ENCODE results near the gene C1QTNF9B.
"Not testable (repeated sequence)": the region's sequence is repeated elsewhere in the genome, so short reads cannot be mapped to it uniquely, and the experiment has no call there.

The C1QTNF9B gene

DNA sequence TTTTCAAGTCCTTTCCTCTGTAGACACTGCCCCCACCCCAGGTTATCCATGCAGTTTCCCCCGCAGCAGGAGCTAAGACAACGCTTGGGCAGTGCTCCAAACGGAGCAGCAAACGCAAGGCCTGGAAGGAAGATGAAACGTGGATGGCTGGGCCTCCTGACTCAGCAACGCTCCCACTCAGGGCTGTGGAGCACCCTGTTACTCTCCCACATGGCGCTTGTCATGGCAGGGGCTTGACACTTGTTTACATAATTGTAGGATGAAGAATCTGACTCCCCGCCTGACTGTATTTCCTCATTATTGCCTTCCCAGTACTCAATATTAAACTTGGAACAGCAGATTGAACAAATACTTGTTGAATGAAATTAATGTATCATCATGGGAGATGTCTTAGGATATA lies 799 bp upstream of the C1QTNF9B start:
- H3K9ac ChIP-seq (ENCODE audit: low read length): no peak overlapping the region
- no peaks in the 10 kb centered on the region for H3K79me2 ChIP-seq (ENCODE audit: insufficient read depth, low read length)
- H3K4me3 ChIP-seq (ENCODE audit: insufficient read depth, low read length, poor library complexity, severe bottlenecking): no peak overlapping the region
- H3K27ac ChIP-seq (ENCODE audit: low read depth, low read length): no peak overlapping the region
- no peak overlapping the region for H2AFZ ChIP-seq (ENCODE audit: low read depth, low read length, severe bottlenecking)
- H4K20me1 ChIP-seq (ENCODE audit: low read depth, low read length): no peaks in the 10 kb centered on the region
- no peaks in the 10 kb centered on the region for H3K36me3 ChIP-seq (ENCODE audit: low read length)
- H3K9me3 ChIP-seq (ENCODE audit: insufficient read depth, low read length): no peaks in the 10 kb centered on the region
- no peaks in the 10 kb centered on the region for H3K9me2 ChIP-seq (replicated peaks; ENCODE audit: insufficient read depth, low read length)
- no peaks in the 10 kb centered on the region for H3K27me3 ChIP-seq (ENCODE audit: low read length)
- H3F3A ChIP-seq (ENCODE audit: insufficient read depth): no peaks in the 10 kb centered on the region
- TF ChIP-seq, protein P1, sequence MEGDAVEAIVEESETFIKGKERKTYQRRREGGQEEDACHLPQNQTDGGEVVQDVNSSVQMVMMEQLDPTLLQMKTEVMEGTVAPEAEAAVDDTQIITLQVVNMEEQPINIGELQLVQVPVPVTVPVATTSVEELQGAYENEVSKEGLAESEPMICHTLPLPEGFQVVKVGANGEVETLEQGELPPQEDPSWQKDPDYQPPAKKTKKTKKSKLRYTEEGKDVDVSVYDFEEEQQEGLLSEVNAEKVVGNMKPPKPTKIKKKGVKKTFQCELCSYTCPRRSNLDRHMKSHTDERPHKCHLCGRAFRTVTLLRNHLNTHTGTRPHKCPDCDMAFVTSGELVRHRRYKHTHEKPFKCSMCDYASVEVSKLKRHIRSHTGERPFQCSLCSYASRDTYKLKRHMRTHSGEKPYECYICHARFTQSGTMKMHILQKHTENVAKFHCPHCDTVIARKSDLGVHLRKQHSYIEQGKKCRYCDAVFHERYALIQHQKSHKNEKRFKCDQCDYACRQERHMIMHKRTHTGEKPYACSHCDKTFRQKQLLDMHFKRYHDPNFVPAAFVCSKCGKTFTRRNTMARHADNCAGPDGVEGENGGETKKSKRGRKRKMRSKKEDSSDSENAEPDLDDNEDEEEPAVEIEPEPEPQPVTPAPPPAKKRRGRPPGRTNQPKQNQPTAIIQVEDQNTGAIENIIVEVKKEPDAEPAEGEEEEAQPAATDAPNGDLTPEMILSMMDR (IDR thresholded peaks at IDR 0.05; ENCODE audit: insufficient read depth, low read length, poor library complexity, severe bottlenecking): no peak
- TF ChIP-seq EZH2phosphoT487 (conservative IDR thresholded peaks at IDR 0.05; ENCODE audit: low read length): no peak
- no peak overlapping the region for H3K4me2 ChIP-seq (ENCODE audit: low read depth, low read length, poor library complexity, severe bottlenecking)

DNA sequence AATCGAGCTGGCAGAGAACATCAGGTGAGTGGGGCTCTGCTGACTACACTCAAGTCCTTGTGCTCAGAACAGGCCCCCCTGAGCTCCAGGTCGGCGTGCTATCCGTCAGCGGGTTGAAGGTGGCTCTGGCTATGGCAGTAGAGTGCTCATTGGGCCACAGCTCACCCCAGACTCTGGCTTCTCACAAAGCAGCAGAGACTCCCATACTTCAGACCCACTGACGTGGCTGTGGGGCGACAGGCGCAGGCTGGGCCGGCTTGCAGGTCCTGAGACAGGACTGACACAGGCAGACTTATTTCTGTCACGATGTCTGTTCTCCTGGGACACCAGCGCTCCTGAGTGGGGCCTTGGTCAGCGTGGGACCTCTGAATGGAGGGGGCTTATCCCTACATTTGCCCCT lies 2.6 kb downstream of the C1QTNF9B start:
- not testable (repeated sequence) for H3K9me3 ChIP-seq (ENCODE audit: insufficient read depth, low read length); H3K9me2 ChIP-seq (replicated peaks; ENCODE audit: insufficient read depth, low read length); H2AFZ ChIP-seq (ENCODE audit: low read depth, low read length, severe bottlenecking); H3F3A ChIP-seq (ENCODE audit: insufficient read depth); H3K9ac ChIP-seq (ENCODE audit: low read length); H4K20me1 ChIP-seq (ENCODE audit: low read depth, low read length); H3K27ac ChIP-seq (ENCODE audit: low read depth, low read length); H3K79me2 ChIP-seq (ENCODE audit: insufficient read depth, low read length); H3K4me2 ChIP-seq (ENCODE audit: low read depth, low read length, poor library complexity, severe bottlenecking); H3K36me3 ChIP-seq (ENCODE audit: low read length); H3K4me3 ChIP-seq (ENCODE audit: insufficient read depth, low read length, poor library complexity, severe bottlenecking); H3K27me3 ChIP-seq (ENCODE audit: low read length)

DNA sequence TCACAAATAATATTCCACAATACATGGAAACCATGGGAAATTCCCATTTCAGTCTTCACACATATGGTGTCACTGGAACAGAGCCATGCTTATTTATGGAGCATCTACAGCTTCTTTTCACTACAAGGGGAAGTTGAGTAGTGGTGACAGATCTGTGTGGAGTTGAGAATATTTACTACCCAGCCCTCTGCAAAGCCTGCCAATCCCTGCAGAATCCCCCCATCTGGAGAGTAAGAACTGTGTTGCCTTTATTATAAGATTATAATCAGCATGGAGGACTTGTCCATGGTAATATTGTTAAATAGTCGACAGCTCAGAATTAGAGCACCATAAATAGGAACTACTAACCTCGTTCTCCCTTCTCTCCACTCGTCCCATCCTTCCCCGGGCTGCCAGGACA lies 3.5 kb downstream of the C1QTNF9B start:
- H3K9me2 ChIP-seq (replicated peaks; ENCODE audit: insufficient read depth, low read length); H3K27me3 ChIP-seq (ENCODE audit: low read length); H3K36me3 ChIP-seq (ENCODE audit: low read length); H3K4me2 ChIP-seq (ENCODE audit: low read depth, low read length, poor library complexity, severe bottlenecking); H3K79me2 ChIP-seq (ENCODE audit: insufficient read depth, low read length); H2AFZ ChIP-seq (ENCODE audit: low read depth, low read length, severe bottlenecking); H3K27ac ChIP-seq (ENCODE audit: low read depth, low read length); H3K9ac ChIP-seq (ENCODE audit: low read length); H3F3A ChIP-seq (ENCODE audit: insufficient read depth); H3K4me3 ChIP-seq (ENCODE audit: insufficient read depth, low read length, poor library complexity, severe bottlenecking); H4K20me1 ChIP-seq (ENCODE audit: low read depth, low read length); H3K9me3 ChIP-seq (ENCODE audit: insufficient read depth, low read length): not testable (repeated sequence)

DNA sequence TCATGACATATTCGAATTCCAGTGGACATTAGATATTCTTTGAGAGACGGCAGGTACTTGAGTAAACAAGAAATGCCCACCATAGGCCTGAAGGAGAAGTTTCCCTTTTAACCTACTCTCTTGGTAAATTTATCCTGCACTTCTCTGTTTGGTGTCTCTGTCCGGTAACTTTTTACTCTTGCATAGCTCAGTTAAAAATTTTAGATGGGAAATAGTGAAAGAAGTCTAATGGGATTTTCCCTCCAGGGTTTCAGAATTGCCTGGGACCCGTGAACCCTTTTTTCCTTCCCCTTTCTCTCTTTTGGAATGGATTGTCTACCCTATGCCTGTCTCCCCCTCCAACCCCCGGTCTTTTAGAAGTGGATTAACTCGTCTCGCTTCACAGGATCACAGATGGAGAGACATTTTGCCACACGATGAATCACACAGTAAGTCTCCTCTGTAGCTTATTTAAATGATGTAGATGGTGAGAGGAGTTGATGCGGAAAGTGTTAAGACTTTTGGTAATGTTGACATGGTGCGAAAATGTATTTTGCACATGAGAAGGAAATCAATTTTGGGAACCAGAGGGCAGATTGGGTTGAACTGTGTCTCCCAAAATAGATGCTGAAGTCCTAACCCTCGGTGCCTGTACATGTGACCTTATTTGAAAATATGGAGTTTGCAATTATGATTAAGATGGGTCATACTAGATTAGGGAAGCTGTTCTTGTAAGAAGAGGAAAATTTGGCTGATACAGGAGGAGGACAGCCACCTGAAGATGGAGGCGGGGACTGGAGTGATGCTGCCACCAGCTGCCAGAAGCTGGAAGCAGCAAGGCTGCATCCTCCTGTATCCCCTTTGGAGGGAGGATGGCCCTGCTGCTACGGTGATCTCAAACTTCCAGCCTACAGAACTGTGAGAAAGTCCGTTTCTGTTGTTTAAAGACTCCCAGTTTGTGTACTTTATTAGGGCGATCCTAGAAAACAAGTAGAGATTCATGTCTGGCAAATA lies 7.4 kb downstream of the C1QTNF9B start:
- no peaks in the 10 kb centered on the region for H4K20me1 ChIP-seq (ENCODE audit: low read depth, low read length)
- peak overlapping the region; percentile 89 for H2AFZ ChIP-seq (ENCODE audit: low read depth, low read length, severe bottlenecking)
- peak overlapping the region; percentile 61 for H3K4me2 ChIP-seq (ENCODE audit: low read depth, low read length, poor library complexity, severe bottlenecking)
- peak overlapping the region; percentile 47 for H3K4me3 ChIP-seq (ENCODE audit: insufficient read depth, low read length, poor library complexity, severe bottlenecking)
- H3K9me3 ChIP-seq (ENCODE audit: insufficient read depth, low read length): no peaks in the 10 kb centered on the region
- H3K9me2 ChIP-seq (replicated peaks; ENCODE audit: insufficient read depth, low read length): no peaks in the 10 kb centered on the region
- no peak overlapping the region for H3K27ac ChIP-seq (ENCODE audit: low read depth, low read length)
- TF ChIP-seq EZH2phosphoT487 (conservative IDR thresholded peaks at IDR 0.05; ENCODE audit: low read length): no peak
- TF ChIP-seq, protein P1 (IDR thresholded peaks at IDR 0.05; ENCODE audit: insufficient read depth, low read length, poor library complexity, severe bottlenecking): no peak
- peaks cover 4% of the 10 kb centered on the region for H3K79me2 ChIP-seq (ENCODE audit: insufficient read depth, low read length)
- no peaks in the 10 kb centered on the region for H3K36me3 ChIP-seq (ENCODE audit: low read length)
- H3K27me3 ChIP-seq (ENCODE audit: low read length): no peaks in the 10 kb centered on the region
- peak overlapping the region; percentile 69; the same call in 1 of the 2 replicates for H3K9ac ChIP-seq (ENCODE audit: low read length)
- no peaks in the 10 kb centered on the region for H3F3A ChIP-seq (ENCODE audit: insufficient read depth)
